ENCODE measurements around the gene CAMKK2.
"Not testable (repeated sequence)": the region's sequence is repeated elsewhere in the genome, so short reads cannot be mapped to it uniquely, and the experiment has no call there.

The CAMKK2 gene

DNA sequence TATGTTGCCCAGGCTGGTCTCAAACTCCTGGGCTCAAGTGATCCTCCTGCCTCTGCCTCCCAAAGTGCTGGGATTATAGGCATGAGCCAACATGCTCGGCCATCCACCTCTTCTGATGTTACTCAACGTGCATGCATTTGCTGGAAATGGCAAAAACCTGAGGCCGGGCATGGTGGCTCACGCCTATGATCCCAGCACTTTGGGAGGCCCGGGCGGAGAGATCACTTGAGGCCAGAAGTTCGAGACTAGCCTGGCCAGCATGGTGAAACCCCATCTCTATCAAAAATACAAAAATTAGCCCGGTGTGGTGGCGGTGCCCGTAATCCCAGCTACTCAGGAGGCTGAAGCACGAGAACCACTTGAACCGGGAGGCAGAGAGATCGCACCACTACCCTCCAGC, 1.9 kb upstream of the CAMKK2 start:
- DNase-seq (ENCODE audit: low spot score), result not testable (repeated sequence)

DNA sequence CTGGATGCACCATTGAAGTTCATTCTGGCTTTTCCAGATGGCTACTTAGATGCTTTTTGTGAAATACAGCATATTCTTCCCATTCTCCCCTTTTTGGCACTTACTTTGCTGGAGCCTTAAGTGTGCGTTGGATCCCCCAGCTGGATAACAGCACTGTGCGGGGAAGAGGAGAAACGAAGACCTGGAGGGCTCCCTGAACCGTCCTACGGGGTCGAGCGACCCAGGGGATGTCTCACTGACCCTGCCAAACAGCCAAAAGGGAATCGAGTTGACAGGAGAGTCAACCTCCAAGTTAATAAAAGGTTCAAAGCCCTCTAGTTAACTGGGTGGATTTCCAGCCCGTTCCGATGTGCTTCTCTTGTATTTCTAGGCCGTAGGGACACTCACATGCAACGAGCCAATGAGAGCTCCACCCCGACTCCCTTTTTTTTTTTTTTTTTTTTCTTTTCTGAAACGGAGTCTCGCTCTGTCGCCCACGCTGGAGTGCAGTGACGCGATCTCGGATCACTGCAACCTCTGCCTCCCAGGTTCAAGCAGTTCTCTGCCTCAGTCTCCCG, 1.0 kb upstream of the CAMKK2 start:
- DNase-seq (ENCODE audit: low spot score), result no peak

DNA sequence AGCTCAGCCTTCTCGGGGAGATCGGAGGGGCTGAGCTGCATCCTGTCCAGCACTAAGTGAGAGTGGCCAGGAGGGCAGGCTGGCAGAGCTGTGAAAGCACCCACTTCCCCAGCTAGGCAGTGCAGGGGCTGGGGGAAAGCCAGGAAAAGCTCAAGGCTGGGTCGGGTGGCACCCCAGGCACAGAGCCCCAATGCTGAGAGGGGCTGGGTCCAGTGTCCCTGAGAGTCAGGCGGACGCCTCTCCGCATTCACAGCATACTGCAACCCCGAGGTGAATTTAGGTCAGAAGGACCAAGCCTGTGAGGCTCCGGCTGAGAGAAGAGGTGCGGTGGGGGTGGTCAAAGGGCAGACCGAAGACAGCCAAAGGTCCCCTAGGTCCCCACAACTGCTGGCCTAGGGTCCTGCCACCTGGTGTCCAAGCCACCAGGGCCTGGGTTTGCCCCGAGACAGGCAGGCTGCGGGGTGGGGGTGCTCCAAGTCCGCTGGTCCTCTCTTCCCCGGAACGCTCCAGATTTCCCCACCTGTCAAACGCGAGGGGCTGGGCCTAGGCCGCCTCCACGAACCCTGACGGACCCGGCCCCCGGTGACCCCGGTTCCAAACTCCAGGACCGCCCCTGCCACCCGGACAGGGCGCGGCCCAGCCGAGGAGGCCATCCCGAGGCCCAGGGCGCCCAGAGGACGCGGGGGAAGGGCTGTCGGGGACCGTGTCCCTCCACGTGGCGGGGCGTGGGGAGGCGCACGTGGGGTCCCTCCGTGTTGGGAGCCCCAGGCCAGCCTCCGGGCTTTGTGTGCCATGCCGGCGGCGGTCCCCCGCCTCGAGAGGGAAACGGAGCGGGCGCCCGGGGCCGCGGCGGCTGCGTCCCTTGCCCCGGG, 527 bp downstream of the CAMKK2 start:
- DNase-seq (ENCODE audit: low spot score), result no peak

DNA sequence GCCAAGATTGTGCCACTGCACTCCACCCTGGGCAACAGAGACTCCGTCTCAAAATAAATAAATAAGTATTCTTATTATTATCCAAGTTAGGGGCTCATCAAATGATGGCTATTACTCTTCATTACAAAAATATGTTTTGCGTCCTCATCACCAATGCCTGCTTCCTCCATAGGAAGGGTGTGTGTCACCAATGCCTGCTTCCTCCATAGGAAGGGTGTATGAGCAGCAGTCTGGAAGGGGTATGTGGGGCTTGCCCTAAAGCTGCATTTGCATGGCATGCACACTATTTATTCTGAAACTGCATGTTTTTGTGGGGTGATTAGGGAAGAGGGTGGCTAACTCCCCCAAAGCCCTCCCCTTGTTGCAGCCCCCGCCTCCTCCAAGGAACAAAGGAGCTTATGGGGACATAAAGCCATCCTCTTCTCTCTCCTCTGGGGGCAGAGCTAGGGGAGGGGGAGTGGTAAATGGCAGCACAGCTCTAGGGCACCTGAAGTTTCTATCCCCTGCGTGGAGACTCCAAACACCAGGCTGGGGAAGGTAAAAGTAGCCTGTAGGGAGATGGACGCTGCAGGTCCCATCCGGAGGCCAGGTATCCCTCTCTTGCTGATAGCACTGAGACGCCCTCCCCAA, 1.3 kb downstream of the CAMKK2 start:
- DNase-seq (ENCODE audit: low spot score), result no peak

DNA sequence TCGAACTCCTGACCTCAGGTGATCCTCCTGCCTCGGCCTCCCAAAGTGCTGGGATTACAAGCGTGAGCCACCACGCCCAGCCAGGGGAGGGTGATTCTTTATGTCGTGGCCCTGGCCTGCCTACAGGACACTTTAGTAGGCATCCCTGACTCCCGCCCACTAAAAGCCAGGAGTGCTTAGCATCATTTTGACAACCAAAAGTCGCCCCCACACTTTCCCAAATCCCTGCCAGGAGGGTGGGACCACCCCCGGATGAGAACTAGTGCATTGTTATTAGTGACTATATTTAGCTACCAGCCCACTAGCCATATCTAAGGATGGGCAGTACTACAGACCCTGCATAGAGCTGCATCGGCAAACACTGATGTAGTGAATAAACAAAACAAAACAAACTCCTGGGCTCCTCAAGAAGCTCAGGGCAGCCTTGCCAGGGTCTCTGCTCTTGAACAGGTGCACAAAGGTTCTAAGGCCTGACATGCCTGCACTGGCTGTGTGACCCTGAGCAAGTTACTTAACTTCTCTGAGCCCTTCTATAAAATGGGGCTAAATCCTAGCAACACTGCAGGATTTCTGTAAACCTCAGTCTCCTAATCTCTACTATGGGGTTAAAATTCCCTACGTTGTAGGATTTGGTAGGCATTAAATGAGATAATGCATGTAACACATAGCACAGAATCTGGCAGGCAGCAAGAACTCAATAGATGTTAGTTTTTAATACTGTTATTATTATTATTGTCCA, 2.2 kb downstream of the CAMKK2 start:
- no peak for DNase-seq (ENCODE audit: low spot score)

DNA sequence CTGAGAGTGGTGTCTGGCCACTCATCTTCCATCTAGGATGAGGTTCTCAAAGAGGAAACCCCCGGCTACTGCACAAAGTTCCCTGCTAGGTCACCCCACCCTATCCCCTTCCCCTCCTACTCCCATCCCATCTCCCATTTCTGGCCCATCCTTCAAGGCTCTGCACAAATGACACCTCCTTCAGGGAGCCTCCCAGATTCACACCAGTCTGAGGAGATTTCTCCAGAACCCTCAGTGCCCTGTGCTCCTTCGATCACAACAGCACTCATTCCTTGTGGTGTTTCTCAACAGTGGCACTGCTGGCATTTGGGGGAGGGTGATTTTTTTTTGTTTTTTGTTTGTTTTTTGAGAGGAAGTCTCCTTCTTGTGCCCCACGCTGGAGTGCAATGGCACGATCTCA, 2.9 kb downstream of the CAMKK2 start:
- DNase-seq (ENCODE audit: low spot score), result no peak

DNA sequence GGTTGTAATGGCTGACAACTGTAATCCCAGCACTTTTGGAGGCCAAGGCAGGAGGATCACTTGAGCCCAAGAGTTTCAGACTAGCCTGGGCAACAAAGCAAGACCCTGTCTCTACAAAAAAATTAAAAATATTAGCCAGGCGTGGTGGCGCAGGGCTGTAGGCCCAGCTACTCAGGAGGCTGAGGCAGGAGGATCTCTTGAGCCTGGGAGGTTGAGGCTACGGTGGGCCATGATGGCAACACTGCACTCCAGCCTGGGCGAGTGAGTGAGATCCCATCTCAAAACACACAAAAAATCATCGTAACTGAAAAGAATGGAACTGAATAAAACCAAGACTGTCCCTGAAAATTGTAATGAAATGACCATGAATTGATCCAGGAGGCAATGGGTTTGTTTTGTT, 6.1 kb downstream of the CAMKK2 start:
- DNase-seq (ENCODE audit: low spot score), result no peak

DNA sequence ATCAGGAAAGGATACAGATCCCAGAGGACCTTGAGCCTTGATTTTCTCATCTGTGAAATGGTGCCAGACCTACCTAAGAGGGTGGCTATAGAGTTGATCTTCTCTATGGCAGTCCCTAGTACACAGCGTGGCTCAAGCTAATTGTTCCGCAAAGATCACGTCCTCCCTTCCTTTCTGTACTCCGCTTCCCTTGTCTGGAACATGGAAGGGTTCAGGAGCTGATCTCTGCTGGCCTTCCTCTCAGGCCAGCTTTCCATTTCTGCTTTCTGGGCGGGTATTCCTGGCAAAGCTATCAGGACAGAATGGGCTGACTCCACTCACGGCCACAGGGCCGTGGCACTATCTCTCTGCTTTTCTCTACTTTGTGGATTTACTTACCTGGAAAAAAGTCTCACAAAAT, 6.5 kb downstream of the CAMKK2 start:
- DNase-seq (ENCODE audit: low spot score), result no peak

DNA sequence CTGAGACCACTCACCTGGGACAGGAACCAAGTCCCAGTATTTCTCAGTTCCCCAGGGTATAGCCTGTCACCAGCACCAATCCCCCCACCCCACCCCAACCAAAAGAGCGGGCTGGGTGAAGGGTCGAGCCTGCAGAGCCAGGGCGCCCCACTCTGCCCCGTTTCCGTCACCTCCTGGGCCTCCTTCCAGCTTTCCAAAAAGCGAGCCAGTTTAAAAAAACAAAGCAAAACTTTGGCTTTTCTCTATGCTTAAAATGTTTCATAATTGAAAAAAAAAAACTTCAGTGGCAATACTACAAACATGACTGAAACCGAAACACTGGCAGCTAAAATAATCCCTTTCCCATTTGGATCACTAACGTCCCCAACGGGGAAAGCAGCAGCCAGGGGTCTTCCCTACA, 7.5 kb downstream of the CAMKK2 start:
- DNase-seq (ENCODE audit: low spot score), result no peak

DNA sequence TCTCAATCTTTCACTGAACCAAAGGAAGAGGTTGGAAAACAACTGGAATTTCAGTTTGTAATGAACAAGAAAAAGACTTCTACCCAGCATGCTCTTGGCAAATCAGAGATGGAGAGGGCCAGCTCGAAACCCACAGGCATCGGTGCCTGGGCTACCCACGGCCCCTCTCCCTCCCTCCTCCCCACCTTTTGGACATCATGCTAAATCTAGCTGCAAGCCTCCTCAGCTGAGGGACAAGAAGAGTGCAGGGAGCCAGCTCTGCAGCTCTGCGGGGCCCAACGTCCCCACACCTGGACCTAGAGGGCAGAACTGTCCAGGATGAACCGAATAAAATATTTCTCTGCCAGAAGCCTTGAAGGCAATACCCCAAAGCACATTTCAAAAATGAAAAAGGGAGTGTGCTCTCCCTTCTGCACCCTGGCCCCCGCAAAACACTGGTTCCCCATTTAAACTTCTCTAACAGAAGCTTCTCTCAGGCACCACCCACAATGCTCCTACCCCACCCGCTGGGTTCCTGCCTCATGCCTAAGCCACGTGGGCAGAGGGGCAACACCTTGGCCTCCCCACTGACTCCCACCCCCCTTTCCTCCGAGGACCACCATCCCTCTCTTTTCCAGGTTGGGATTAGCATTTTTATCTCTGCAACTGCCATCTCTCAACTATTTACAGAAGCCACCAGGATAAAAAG, 8.2 kb downstream of the CAMKK2 start:
- no peak for DNase-seq (ENCODE audit: low spot score)

DNA sequence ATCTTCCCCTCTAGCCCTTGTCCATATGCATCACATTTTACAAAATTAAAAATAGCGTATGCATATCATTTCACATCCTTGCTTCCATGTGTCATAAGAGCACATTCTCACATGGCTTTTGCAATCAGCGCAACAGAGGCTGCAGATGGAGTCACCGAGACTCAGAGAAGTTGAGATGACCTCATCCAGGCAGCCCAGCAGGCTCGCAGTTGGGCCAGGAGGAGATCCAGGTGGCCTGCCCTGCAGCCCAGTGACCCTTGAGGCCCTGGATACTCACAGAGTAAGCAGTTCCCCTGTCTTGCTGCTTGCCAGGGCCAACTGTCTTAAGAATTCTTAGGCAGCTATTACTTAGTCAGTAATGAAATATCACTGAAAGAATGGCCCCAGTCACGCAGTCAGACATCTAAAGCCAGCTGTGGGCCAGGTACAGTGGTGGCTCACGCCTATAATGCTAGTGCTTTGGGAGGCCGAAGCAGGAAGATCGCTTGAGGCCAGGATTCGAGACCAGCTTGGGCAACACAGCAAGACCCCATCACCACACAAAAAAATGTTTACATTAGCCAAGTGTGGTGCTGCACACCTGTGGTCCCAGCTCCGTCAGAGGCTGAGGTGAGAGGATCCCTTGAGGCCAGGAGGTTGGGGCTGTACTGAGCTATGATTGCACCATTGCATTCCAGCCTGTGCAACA, 9.1 kb downstream of the CAMKK2 start:
- no peak for DNase-seq (ENCODE audit: low spot score)

DNA sequence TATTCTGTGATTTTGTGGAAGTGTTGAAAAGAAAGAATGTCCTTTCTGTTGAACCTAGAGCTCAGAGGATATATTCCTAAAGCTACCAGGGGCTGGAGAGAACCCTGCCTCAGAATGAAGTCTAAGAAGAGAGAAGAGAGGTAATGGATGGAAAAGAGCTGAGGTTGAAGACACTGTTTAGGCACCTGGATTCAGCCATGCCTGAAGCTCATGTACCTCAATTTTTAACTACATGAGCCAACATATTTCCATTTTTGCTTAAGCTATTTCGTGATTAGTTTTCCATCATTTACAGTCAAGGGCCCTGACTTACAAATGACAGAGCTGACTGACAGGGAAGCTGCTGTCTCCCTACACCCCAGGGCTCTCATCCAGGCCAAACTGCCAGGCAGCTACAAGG, 10.7 kb downstream of the CAMKK2 start:
- DNase-seq (ENCODE audit: low spot score), result no peak

DNA sequence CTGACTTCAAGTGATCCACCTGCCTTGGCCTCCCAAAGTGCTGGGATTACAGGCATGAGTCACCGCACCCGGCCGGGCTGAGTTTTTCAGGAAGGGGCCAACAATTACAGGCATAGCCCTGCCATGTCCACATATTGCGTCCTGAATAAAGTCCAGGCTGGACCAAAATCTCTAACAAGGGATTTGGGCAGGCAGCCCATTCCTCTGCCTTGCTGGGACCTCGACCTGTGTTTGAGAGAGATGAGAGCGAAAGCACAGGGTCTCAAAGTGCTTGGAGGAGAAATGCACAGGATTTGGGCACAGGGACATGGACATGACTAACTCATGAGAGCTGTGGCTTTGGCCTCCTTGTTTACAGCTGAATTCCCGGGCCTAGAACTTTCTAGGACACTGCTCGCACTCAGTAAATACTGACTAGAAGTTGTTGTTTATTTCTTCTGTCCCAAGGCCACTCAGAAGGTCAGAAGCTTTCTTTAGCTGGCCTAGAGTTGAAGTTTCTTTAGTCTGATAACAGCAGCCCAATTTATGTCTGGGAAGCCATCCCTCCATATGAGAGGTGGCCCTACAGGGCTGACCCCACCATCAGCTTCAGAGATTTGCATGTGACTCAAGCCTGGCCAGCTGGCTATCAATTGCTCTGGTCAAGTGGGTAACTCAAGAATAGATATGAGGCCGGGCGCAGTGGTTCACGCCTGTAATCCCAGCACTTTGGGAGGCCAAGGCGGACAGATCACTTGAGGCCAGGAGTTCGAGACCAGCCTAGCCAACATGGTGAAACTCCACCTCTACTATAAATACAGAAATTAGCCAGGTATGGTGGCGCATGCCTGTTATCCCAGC, 11.7 kb downstream of the CAMKK2 start:
- DNase-seq (ENCODE audit: low spot score), result no peak

DNA sequence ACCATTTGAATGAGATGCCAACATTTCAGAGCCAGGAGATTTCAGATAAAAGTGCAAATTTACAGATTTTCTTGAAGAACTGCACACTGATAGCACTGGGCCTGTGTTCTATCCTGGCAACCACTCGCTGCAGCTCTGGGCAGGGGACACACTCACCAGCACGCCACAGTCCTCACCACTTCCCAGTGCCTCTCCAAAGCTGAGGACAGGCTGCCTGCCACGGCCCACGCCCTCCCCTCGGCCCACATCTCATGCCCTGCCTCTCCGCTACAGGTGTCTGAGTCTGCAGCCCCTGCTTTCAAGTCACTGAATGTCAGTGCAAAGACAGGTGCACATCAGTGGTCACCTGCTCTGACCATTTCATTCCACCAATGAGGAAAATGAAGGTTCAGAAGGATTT, 12.7 kb downstream of the CAMKK2 start:
- no peak for DNase-seq (ENCODE audit: low spot score)

DNA sequence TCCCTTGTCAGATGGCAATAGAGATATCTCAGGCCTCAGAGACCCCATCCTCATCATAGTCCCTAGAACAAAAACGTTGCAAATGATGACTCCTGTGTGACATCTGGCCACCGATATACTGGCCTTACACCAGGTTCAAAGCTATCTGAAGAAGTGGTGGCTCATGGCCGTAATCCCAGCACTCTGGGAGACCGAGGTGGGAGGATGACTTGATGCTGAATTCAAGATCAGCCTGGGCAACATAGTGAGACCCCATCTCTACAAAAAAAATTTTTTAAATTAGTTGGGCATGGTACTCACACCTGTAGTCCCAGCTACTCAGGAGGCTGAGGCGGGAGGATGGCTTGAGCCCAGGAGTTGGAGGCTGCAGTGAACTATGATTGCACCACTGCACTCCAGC, 13.1 kb downstream of the CAMKK2 start:
- no peak for DNase-seq (ENCODE audit: low spot score)

DNA sequence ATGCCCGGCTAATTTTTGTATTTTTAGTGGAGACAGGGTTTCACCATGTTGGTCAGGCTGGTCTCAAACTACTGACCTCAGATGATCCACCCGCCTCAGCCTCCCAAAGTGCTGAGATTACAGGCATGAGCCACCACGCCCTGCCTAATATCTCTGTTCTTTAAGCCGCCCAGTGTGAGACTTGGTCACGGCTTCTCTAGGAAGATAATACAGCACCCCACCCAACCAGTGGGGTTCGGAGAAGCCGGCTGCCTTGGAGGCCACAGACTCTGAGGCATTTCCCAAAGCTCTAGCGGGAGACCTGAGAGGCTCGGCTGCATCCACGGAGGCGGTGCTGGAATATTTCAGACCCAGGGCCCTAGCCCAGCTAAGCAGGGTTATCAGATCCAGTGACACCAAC, 13.6 kb downstream of the CAMKK2 start:
- not testable (repeated sequence) for DNase-seq (ENCODE audit: low spot score)

DNA sequence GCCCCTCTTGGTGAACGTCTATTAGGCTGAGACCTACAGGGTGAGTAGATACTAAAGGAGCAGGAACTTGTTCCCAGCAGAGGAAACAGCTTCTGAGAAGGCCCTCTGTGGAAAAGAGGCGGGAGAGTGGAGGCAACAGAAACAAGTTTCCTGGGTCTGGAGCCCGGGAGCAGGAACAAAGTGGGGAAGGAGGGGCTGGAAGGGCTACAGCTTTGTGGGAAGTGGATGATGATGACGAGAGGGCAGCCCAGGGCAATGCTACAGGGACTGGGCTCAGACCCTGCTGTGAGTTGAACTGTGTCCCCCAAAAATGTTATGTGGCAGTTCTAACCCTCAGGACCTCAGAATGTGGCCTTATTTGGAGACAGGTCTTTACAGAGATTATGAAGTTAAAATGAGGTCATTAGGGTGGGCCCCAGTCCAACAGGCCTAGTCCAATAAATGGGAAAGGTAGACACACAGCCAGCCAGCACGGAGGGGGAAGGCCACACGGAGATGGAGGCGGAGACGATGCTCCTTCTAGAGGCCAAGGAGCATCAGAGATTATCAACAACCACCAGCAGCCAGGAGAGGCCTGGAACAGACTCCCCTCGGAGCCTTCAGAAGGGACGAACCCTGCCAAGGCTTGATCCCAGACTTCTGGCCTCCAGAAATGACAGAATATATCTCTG, 14.3 kb downstream of the CAMKK2 start:
- DNase-seq (ENCODE audit: low spot score), result no peak

DNA sequence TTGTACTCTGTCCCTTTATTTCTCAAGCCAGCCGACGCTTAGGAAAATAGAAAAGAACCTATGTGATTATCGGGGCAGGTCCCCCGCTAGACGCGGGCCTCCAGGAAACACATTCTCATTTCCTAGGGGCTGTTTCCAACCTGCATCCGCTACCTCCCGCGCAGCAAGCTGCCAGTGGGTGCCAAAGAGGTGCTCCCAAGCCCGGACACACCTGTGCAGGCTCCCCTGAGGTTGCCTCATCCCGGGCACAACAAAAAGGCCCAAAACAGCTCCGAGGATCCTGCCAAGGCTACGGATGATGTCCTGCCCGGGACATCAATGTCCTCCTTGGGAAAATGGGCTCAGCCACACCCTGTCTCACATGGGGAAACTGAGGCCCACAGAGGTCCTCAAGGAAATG, 15.4 kb downstream of the CAMKK2 start:
- DNase-seq (ENCODE audit: low spot score), result not testable (repeated sequence)

DNA sequence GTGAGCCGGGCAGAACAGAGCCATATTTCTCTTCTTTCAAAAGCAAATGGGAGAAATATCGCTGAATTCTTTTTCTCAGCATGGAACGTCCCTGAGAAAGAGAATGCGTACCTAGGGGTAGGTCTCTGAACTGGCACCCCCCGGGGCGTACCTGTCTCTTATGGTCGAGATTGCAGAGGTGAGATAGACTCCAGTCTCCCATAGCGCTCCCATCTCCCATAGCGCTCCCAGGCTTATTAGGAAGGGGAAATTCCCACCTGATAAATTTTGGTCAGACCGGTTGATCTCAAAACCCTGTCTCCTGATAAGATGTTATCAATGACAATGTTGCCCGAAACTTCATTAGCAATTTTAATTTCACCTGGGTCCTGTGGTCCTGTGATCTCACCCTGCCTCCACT, 16.0 kb downstream of the CAMKK2 start:
- DNase-seq (ENCODE audit: low spot score), result not testable (repeated sequence)

DNA sequence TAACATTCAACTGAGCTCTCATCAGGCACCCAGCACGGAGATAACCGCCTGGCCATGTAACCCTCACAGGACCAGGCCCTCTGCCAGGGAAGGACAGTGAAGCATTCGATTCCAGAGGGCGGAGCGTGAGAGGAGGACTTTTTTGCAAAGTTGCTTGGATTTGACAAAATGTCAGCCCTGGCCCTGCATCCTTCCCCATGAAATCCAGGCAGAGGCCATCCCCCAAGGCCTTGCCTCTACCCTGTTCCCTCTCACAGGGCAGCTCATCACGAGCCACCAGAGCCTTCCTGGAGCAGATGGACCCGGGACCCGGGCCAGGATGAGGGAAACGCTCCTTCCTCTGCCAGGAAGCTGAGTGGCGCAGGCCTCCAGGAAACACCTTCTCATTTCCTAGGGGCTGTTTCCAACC, 17.0 kb downstream of the CAMKK2 start:
- DNase-seq (ENCODE audit: low spot score), result no peak

Data from left forelimb (tissue), 1 donor.